Stimulated activated CD4-positive, alpha-beta T cell treated with anti-CD3 and anti-CD28 coated beads, Interleukin-1b, Interleukin-23, amount 100 ng/mL, for 1 hour (primary cell): ENCODE results near the gene GAD2.

ENCODE experiments used
- DNase-seq, 2 donors: peaks; one replicate each; pipeline ENCODE4 v3.0.0-alpha.2; 2020; ENCODE audit warnings: low read depth in 2 of 2

Gene GAD2

DNA sequence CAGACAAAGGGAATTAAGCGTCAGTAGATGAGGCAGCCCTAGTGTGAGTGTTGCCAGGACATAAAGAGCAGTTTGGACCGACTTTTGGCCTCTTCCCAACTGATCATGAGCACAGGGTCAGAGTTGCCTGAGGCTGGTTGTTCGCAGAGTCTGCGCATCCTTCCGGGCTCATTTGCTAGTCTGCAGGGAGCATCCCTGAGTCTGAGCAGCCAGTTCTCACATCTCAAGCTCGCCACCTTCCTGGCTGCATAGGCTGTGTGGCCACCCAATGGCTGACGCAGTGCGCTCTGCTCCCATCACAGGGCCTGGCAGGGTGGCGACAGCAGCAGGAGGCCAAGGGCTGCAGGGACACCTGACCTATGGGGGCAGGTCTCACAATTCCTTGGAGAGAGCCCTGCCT lies 5.0 kb downstream of the GAD2 start:
- DNase-seq: no peak

DNA sequence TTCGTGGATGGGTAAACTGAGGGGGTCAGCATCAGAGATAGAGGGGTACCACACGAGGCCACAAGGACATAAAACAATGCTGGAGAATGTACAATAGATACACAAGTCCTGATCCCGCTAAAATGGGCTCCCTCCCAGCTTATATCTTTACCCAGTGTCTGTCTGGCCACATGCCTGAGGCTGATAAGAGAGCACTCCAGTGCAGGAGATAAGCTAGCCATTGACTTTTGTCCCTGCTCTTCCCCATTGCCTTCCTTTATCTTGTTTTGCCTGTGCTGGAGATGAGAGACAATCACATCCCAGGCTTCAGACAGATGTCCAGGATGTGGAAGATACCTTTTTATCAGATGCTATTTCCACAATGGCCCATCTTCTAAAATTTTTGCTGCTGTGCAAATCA lies 6.0 kb downstream of the GAD2 start:
- no peak for DNase-seq

DNA sequence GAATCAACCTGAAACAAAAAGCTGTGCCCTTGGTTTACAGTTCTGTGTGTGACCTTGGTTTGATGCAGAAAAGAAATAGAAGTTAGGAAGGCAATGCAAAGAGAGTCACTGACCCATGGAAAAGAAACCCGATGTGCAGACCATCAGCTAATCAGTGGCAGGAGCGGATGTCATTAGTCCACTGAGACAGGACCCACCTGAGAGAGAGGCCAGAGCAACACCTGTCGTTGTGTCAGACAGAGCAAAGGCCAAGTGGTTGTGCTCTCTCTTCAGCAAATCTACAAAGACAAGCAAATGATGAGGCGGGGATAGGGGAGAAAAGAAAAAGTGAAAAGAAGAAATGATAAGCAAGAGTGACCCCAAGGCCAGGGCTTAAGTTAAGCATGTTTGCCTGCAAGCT lies 8.7 kb downstream of the GAD2 start:
- no peak for DNase-seq

- no peak for DNase-seq
Observed at GRCh38 chr10:26227786-26228185, 11.2 kb downstream of the GAD2 start.

- no peak for DNase-seq
Observed at GRCh38 chr10:26232174-26232573, 15.6 kb downstream of the GAD2 start.

- no peak for DNase-seq
Observed at GRCh38 chr10:26235761-26236160, 19.2 kb downstream of the GAD2 start.

- no peak for DNase-seq
Observed at GRCh38 chr10:26238378-26238777, 21.8 kb downstream of the GAD2 start.

DNA sequence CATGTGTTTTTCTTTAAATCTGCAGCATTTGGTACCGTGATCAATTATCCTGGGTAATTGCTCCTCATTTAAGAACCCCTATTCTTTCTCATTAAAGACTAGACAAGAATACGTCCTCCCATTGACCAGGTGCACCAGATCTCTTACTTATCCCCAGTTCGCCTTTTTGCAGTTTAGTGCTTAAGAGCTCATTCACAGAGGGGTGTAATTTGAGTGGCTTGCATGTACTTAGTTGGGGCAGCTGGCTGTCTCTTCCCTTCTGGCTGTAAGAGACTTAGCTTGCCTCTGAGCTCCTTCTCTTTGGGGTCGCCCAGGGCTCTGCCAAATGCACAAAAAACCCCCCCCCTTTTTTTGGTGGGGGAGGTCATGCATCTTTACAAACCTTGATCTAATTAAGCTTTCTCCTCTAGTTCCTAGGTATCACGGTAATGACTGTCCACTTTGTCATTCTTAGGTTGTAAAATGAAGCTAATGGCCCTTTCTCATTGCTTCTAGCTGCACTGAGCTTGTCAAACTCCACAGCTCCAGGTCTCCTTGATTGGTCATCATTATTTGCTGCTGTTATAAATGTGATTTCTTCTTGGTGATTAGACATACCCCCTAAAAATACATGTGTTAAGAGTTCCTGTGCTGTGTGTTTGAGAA lies 26.3 kb downstream of the GAD2 start:
- DNase-seq: no peak

DNA sequence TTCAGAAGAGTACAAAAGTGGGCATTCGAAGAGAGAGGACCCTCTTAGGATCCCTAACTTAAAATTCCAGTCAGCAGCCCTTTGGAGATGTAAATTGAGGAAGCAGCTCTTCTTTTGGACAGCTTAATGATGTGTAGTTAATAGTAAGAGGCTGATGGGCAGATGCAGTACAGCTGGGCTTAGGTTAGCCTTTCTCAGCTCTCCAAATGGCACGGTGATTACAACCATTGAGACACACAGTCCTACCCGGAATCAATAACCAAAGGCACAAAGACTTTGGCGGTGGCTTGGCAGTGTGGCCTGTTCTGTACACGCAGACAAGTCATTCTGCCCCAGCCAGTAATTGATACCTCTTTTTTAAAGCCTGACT lies 26.8 kb downstream of the GAD2 start:
- no peak for DNase-seq

GRCh38 chr10:26249681-26250080 lies 33.1 kb downstream of the GAD2 start:
- no peak for DNase-seq

GRCh38 chr10:26251925-26252324 lies 35.4 kb downstream of the GAD2 start:
- no peak for DNase-seq

- DNase-seq: no peak
Observed at GRCh38 chr10:26254616-26255015, 38.0 kb downstream of the GAD2 start.

GRCh38 chr10:26259341-26259740 lies 42.8 kb downstream of the GAD2 start:
- DNase-seq: no peak

- no peak for DNase-seq
Observed at GRCh38 chr10:26269754-26270153, 53.2 kb downstream of the GAD2 start.

DNA sequence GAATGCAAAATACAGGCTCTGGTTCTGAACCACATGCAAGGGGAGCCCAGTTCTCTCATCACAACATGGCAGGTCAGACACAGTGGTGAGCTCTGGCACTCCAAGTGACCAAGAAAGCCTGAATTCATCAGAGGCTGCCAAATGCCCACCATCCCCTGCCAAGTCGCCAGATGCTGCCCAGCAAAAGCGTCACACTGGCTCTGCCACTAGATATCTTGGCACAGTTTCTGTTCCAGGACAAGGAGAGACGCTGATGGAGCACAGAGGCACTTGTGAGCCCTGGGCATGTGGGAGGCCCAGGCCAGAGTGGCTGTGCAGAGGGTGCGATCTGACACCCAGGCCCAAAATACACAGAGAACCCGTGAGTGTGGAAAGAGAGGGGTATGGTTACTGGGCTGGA lies 57.8 kb downstream of the GAD2 start:
- no peak for DNase-seq

- no peak for DNase-seq
Observed at GRCh38 chr10:26278295-26278694, 61.7 kb downstream of the GAD2 start.

- DNase-seq: no peak
Observed at GRCh38 chr10:26290236-26290635, 73.7 kb downstream of the GAD2 start.

DNA sequence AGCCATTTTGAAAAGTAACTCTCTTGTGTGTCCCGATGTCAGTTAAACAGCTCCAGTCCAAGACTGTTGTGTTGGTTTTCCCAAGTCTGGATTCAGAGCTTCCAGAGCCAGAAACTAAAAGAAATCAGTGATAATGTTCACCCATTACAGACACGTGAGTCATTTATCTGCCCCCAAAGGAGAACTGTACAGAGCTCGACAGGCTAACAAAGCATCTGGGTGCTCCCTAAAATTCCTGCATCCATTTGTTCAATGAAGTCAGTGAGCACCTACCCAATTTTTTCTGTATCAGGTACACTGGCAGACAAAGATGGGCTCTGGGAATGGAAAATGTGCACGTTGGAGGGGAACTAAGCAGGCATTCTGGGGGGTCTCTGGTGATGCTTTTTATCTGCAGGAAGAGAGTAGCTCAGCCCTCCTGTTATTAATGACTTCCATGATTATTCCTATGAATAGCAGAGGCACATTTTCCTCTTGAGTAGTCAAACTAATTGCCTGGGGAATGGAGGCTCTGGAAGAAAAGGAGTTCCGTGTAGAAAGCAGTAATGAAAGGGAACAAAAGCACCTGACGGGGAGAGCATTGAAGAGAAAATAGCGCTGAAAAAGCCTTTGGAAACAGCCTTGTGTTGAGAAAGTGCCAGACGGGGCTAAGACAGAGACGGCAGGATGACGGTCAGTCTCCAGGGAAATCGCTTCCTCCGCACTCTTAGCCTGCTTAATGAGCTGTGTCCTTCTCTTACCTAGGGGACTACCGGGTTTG lies 75.3 kb downstream of the GAD2 start:
- DNase-seq: no peak

GRCh38 chr10:26296360-26296759 lies 79.8 kb downstream of the GAD2 start:
- DNase-seq: no peak

DNA sequence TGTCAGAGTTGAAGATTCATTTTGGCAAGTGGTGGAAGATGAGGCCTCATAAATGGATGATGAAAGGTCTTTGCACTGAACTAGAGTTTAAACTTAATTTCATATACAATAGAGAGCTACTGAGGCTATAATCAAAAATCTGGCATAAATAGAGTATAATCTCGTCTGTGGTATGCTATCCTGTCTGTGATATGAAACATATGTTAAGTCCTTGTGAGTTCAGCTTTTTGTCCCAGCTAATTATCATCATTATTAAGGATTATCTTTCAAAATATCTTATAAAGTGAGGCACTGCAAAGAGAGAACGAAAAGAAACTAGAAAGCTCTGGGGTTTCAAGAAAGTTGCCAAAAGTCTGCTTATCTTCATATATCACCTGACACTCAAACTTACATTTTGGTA lies 83.4 kb downstream of the GAD2 start:
- no peak for DNase-seq

- no peak for DNase-seq
Observed at GRCh38 chr10:26303366-26303765, 86.8 kb downstream of the GAD2 start.

DNA sequence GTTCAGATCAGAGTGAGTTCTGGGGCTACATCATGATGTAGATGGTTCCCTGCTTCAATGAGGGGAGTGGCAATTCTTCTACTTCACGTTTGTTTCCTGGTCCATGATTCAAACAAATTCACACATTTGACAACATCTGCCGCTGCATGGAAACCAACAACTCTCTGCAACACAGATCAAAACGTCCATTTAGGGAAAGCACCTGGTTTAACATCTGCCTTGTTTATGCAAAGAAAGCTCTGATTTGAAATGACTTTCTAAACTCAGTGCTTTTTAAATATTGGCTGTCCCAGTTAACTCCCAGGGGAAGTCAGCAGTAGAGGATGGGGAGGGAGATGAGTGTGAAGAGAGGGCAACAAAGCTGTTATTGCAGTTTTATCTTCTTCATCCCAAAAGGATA lies 93.8 kb downstream of the GAD2 start:
- DNase-seq: no peak

DNA sequence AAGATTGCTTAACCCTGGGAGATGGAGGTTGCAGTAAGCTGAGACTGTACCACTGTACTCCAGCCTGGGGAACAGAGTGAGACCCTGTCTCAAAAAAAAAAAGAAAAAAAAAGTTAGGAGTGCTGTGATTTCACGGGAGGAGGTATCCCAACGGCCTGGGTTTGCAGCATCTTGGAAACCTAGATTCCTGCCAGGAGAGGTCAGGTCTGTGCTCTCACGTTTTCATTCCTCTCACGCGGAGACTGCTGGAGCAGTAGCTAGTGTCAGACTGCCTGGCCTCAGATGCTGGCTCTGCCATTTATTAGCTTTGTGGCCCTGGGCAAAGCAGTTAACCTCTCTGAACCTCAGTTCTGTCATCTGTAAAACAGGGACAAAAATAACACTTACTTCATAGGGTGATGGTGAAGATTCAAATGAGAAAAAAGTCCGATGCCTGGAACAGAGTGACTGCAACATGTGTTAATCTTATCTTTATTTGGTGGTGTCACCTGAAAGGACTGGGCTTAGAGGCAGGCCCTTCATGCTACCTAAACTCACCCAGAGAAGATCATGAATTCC lies 94.9 kb downstream of the GAD2 start:
- DNase-seq: no peak
